GM12892 (cell line): Measurements from ENCODE around the gene FUT8.

ENCODE experiments used
- POLR2A ChIP-seq: IDR thresholded peaks from 2 replicates; pipeline ENCODE4 v1.6.1; 2011; ENCODE audit warnings: low read depth, low read length, control low read depth
- TAF1 ChIP-seq: IDR thresholded peaks from 2 replicates; pipeline ENCODE4 v1.6.1; 2011; ENCODE audit warnings: low read depth, mild to moderate bottlenecking, control low read depth, low read length, borderline replicate concordance

GRCh38 chr14:65620195-65620594, 207.7 kb downstream of the FUT8 start:
- TF ChIP-seq TAF1 (no peak), POLR2A (no peak)
